Right atrium auricular region (tissue), 2 donors: Measurements from ENCODE around the gene MORN2. TPM values are rescaled to one million over a fixed set of nuclear protein-coding genes. Genes with fewer than 3 reads are reported as not detected.

Source experiments
- DNase-seq: peaks from one replicate; pipeline ENCODE4 v3.0.0-alpha.2; 2019; ENCODE audit warnings: low spot score
- H3K27ac ChIP-seq, 2 donors: fragments of 200-600 bp; sonication (generic); 1 replicate in 1 of 2; 2 replicates in 1 of 2; pipeline ENCODE4 v1.5.1; 2016 to 2019
- H3K27me3 ChIP-seq, 2 donors: fragments of 200-600 bp; sonication (generic); one replicate each; pipeline versions ENCODE4 v1.5.1 to v1.6.0; 2017 to 2019
- H3K36me3 ChIP-seq: fragments of 200-600 bp; sonication (generic); one replicate; pipeline ENCODE4 v1.5.1; 2016
- H3K4me1 ChIP-seq, 2 donors: fragments of 200-600 bp; sonication (generic); one replicate each; pipeline versions ENCODE4 v1.5.1 to v1.6.0; 2017 to 2019
- H3K4me3 ChIP-seq, 2 donors: fragments of 200-600 bp; sonication (generic); 1 replicate in 1 of 2; 2 replicates in 1 of 2; pipeline ENCODE4 v1.5.1; 2017 to 2019; ENCODE audit warnings: mild to moderate bottlenecking in 1 of 2, moderate library complexity in 1 of 2
- H3K9me3 ChIP-seq, 2 donors: fragments of 200-600 bp; sonication (generic); one replicate each; pipeline ENCODE4 v1.5.1; 2019
- CTCF ChIP-seq, 2 donors: fragments of 200-600 bp; sonication (generic); IDR thresholded peaks; one replicate each; pipeline ENCODE4 v1.5.1; 2019; ENCODE audit warnings: antibody characterized with exemption in 2 of 2
- total RNA-seq, 2 donors: library from RNA; depleted of rRNA; stranded (reverse); fragments of >200 nt; gene quantifications; one replicate each; pipeline ENCODE4 v1.1.0, GENCODE V29; 2016

MORN2 gene
- total RNA-seq, 2 donors from 2014 or later = 14.8 to 18.4 TPM

DNA sequence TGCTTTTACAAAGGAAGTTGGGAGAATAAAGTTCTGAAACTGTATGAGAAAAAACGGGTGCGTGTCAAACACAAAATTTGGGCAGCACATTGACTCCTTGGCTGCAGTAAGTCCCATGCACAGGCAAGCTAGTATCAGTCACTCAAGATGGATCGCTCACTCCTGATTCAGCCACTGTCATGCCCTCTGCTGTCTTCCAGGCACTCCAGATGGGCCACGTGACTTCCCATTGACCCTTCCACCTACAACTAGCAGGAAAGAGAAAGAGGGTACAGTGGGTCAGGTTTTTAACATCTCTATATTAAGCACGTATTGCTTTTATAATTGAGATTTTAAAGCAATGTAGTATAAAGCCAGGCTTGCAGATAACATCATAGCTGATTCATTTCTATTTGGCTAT lies 22.5 kb downstream of the MORN2 start:
- H3K27me3 ChIP-seq = no peaks in the 10 kb centered on the region
- no peaks in the 10 kb centered on the region for H3K4me1 ChIP-seq
- DNase-seq = no peak
- TF ChIP-seq CTCF (IDR thresholded peaks at IDR 0.05) = no peak
- H3K4me3 ChIP-seq = no peak overlapping the region
- H3K9me3 ChIP-seq = no peaks in the 10 kb centered on the region
- H3K27ac ChIP-seq = no peak overlapping the region
- no peaks in the 10 kb centered on the region for H3K36me3 ChIP-seq

GRCh38 chr2:38900726-38901125 lies 24.9 kb downstream of the MORN2 start:
- Histone ChIP-seq H3K27me3 (no peaks in the 10 kb centered on the region), H3K27ac (no peak overlapping the region), H3K4me3 (no peak overlapping the region), H3K9me3 (no peaks in the 10 kb centered on the region), H3K4me1 (no peaks in the 10 kb centered on the region), H3K36me3 (no peaks in the 10 kb centered on the region)
- no peak for TF ChIP-seq CTCF (IDR thresholded peaks at IDR 0.05)
- no peak for DNase-seq

DNA sequence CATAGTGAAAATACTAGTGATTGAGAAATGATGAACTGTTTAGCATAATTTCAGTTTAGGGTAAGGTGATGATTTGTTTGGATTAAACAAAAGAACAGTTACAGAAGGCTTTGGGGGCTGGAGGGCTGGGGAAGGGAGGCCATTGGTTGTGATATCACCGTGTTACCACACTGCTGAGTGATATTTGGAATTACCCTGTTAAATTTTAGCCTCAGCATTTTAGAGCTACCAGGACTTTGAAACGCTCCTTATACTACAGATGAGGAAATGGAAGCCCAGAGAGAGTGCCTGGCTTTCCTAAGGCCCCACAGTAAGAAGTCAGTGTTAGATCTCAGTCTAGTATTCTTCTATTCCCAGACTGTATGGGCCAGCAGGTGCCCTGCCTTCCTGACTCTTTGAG lies 29.5 kb downstream of the MORN2 start:
- no peak for DNase-seq
- Histone ChIP-seq H3K4me1 (no peaks in the 10 kb centered on the region), H3K36me3 (no peaks in the 10 kb centered on the region), H3K9me3 (no peaks in the 10 kb centered on the region), H3K27me3 (no peaks in the 10 kb centered on the region), H3K4me3 (no peak overlapping the region), H3K27ac (no peak overlapping the region)
- no peak for TF ChIP-seq CTCF (IDR thresholded peaks at IDR 0.05)

- Histone ChIP-seq H3K9me3 (no peaks in the 10 kb centered on the region), H3K4me1 (no peaks in the 10 kb centered on the region), H3K36me3 (no peaks in the 10 kb centered on the region), H3K27me3 (peaks cover 0 to 2% of the 10 kb centered on the region in 2 donors), H3K4me3 (no peak overlapping the region), H3K27ac (no peak overlapping the region)
- DNase-seq = no peak
- TF ChIP-seq CTCF (IDR thresholded peaks at IDR 0.05) = no peak
These were observed 31.5 kb downstream of the MORN2 start for GRCh38 chr2:38907242-38907641.

DNA sequence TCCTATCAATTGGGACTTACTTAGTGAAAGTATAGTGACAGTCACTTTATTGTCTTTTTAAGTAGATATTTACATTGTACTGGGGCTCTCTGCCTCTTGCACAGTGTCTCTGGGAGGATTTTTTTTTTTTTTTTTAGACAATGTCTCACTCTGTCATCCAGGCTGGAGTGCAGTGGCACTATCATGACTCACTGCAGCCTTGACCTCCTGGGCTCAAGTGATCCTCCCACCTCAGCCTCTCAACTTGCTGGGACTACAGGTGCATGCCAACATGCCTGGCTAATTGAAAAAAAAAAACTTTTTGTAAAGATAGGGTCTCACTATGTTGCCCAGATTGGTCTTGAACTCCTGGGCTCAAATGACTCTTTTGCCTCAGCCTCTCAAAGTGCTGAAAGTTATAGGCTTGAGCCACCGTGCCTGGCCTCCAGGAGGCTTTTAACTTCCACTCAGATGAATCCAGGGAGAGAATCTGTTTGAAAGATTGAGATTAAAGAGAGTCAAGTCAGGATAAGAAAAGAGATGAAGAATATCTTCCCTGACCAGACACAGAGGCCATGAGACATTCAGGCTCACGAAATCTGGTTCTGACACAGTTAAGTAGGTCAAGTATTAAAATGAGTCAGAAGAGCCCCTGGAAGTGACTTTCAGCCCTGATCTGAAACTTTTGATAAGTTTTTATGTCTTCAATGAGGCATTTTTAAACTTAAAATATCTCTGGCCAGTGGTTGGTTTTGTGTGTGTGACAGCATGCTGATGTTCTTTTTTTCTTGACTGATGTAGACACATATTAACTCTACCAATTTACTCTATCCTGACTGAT lies 32.2 kb downstream of the MORN2 start:
- H3K36me3 ChIP-seq = no peaks in the 10 kb centered on the region
- DNase-seq = no peak

More for the DNA sequence above, 32.2 kb downstream of the MORN2 start:
- no peak overlapping the region for H3K4me3 ChIP-seq
- no peak overlapping the region for H3K27ac ChIP-seq
- peaks cover 0 to 2% of the 10 kb centered on the region in 2 donors for H3K27me3 ChIP-seq
- no peak for TF ChIP-seq CTCF (IDR thresholded peaks at IDR 0.05)
- H3K4me1 ChIP-seq = no peaks in the 10 kb centered on the region
- no peaks in the 10 kb centered on the region for H3K9me3 ChIP-seq
